GM21423 (cell line): ENCODE results near the gene IDH3A.

Source experiments
- ATAC-seq: cut with Tn5 transposase; IDR thresholded peaks from one replicate; pipeline ENCODE4 v1.9.1; 2021; ENCODE audit warnings: mild to moderate bottlenecking, moderate library complexity; ENCODE audit not compliant: unreplicated experiment

The IDH3A gene

DNA sequence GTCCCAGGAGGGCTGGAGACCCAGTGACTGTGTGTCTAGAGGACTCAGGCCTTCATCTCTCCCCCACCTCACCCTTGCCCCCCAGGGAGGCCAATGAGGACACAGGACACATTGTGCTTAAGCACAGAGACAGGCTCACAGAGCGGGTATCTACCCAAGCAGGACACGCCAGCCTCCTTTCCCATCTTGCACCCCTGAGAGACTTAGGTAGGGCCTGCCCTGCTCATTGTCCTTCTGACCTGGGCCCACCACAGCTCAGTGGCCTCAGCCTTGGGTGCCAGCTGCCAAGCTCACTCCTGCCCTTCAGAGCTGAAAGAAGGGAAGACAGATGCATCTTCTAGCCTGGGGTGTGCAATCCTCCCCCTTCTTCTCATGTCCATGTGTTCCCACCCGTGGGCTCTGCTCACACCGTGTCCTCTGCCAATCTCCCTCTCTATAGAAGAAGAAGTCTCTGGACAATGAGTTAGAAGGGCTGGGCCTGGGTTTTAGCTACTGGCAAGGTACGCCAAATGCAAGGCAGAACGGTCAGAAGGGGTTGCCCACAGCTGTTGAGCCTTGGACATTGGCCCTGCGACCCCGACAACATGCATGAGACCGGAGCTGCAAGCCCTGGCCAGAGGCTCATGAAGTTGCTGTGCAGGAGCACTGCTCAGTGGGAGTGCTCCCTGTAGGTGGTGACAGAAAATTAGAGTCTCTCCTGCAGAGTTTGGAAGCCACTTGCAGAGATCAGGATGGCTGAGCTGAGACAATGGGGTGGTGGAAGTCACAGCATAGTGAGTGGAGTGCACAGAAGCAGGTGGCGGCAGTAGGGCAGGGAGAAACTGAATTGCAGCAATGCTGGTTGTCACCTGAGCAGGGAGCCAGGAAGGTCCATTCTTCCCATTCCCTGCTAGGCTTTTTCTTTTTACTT, 52.4 kb downstream of the IDH3A start:
- ATAC-seq: no peak

GRCh38 chr15:78203346-78204225, 54.4 kb downstream of the IDH3A start:
- ATAC-seq: no peak

DNA sequence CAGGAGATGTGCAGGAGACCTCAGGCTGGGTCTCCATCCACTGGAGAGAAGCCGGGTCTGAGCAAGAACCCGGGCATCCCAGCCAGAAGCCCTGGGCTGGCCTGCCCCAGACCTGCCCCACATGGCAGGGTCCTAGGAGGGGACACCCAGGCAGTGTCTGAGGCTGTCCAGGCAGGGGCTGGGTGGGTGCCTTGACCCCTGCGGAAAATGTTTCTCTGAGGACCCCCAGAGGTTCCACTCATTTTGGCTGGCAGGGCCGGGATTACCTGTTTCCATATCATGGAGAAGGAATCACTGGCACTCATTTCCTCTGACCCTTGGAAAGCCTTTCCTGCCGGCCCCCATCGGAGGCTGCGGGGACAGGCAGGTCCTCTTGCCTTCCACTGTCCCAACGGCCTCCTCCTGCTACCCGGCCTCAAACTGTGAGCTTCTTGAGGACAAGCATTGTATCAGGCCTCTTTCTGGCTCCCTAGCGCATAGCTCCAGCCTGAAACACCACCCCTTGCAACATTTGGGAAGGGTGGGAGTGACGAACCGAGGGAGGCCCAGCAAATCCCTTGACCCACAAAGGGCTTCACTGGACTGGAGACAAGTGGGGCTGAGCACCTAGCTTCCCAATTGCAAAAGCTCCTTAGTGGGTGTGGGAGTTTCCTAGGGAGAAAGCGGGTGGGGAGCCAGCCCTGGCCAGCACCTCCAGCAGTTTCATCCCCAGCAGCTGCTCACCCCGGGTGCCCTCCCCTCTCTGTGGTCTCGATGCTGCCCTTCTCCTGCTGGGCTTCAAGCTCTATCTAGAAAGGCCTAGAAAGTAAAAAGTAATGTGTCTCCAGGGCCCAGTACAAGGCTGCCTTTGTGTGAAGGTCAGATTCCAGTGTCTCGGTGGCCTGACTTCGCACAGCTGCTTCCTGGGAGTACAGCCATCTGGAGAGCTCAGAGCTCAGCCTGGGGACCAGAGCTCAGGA, 55.5 kb downstream of the IDH3A start:
- ATAC-seq: no peak

DNA sequence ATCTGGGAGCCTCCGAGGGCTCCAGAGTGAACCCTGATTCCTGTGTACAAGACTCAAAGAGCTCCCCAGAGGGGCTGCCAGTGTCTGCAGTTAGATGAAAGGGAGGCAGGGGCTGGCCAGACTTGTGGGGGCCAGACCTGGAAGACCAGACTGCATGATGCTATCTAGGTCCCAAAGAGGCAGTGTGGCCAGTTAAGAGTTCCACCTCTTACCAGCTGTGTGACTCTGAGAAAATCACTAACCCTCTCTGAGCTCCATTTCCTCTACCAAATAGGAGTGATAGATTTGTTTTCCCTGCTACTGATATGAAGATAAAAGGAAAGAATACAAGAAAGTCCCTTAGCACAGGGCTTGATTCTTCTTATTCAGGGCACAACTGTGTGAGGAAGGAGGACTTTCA, 56.2 kb downstream of the IDH3A start:
- no peak for ATAC-seq

- ATAC-seq: no peak
Observed at GRCh38 chr15:78205856-78206255, 56.7 kb downstream of the IDH3A start.

GRCh38 chr15:78206326-78207109, 57.4 kb downstream of the IDH3A start:
- ATAC-seq: no peak

- ATAC-seq: no peak
Observed at GRCh38 chr15:78207110-78207458, 57.9 kb downstream of the IDH3A start.

GRCh38 chr15:78207641-78208340, 58.6 kb downstream of the IDH3A start:
- ATAC-seq: no peak

- no peak for ATAC-seq
Observed at GRCh38 chr15:78208341-78208844, 59.2 kb downstream of the IDH3A start.

DNA sequence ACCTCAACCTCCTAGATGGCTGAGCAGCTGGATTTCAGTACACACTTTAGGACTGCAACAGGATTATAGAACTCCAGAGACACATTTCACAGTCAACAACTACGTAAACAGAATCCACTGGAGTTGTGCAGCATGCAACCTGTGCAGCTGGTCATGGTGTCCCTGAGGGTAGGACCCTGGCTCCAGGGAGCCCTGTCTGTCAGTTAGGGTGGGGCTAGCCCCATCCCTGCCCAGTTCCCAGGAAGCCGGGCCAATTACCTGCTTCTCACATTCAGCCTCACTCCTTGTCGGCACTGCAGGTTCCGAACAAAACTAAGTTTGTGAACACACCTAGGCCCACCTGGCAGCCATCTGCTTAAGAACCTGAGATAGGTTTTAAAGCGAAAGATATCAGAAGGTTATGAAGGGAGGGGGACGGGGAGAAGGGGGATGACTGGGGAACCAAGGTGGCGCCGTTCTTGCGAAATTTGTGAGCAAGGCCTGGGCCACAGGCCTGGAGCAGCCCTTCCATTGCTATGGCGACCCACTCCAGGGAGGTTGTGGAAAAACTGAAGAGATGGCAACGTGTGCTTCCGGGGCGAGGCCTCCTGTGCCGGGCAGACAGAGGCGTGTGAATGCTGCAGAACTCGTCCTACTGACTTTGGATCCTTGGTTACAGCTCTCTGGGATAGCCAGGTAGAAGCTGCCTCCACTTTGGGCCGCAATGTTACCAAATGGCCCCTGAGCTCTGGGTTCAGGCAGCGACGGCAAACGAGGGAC, 59.9 kb downstream of the IDH3A start:
- no peak for ATAC-seq

GRCh38 chr15:78209646-78210348, 60.6 kb downstream of the IDH3A start:
- ATAC-seq: no peak

GRCh38 chr15:78210349-78210717, 61.2 kb downstream of the IDH3A start:
- ATAC-seq: no peak

DNA sequence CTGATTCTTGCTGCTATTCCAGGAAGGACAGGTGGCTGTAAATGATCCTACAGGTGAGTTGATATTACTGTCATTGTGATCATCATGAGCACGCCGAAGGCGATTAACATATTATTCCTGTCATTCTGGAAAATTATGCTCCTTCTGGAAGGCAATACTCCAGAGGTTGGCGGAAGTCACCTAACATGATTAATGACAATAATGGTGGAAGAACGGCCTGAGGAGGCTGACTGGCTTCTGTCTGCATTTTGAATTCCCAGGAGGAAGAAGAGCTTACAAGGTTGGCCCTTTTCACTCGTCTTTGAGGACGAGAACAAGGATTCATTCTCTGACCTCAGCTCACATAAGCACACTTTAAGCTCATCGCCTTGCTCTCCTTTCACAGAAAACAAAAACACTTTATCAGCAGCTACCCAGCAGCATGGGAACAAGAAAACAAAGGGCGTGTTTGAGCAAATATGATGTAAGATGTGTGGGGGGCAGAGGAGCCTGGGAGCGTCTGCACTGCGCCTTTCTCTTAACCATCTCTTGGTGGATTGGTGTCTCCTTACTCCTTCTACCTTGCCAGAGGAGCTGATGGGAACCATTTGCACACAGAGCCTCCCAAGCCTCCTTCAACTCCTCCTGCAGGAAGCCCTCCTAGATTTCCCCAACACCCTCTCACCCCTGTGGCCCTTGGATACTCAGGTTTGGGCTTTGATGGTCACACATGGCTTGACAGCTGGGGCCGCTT, 62.2 kb downstream of the IDH3A start:
- ATAC-seq: no peak

DNA sequence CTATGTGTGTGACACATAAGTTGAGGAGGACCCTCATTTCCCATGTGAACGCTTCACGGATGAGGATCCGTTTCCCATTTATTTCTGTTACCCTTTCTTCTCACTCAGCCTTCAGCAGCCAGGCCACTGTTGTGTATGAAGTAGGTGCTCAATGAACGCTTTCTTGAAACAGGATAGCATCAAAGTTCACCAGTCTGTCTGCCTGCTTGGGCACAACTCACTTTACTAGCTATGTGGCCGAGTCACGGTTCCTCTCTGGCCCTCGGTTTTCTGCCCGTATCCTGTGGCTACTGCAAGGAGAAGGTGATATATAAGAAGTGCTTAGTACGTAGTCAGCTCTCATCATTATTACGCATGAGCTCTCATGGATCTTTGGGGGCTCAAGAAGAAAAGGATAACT, 62.8 kb downstream of the IDH3A start:
- ATAC-seq: no peak

DNA sequence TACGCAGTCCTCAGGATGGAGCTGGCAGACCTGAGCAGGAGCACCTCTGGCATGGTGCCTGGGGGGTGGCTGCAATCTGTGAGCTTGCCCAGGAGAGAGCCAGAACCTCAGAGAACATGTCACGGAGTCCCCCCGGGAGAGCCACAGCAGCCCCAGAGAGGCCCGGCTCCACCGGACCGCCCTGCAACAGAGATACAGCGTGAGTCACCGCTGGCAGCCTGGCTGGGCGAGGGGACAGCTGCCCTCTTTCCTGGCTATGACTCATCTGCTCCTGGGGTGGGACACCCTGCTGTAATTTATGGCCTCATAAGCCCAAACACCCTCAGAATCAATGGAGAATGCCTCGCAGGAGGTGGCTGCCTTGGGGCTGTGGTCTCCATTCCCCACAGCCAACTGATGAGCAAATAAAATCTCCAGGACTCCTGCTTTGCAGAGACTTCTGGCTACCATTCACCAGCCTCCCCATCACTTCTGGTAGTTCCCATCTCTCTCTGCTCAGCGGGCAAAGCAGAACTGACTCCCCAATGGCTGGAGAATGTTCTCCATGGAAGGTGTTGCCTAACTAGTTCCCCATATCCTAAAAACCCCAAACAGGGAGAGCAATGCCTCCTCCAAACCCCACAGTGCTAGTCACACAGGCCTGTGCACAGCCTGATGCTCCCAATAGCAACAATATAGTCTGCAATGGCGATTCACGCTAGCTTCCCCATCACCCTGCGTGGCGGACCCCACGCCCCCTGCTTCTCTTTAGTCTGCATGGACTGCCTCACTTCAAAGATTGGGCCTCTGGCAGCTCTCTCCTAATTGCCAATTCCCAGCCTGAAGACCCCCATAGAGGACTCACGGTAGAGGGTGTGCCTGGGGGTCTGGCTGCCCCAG, 63.6 kb downstream of the IDH3A start:
- no peak for ATAC-seq

GRCh38 chr15:78213425-78213750, 64.2 kb downstream of the IDH3A start:
- ATAC-seq: no peak
